DND-41 (cell line): ENCODE results near the gene GALE.

ENCODE experiments used
- ATAC-seq: fragments of 200-7000 bp; cut with Tn5 transposase; 3 replicates; pipeline ENCODE4 v1.9.1; 2021; ENCODE audit warnings: low read depth; ENCODE audit not compliant: insufficient read depth
- DNase-seq: peaks from one replicate; pipeline ENCODE4 v3.0.0-alpha.2; 2020
- H2AFZ ChIP-seq: 2 replicates; pipeline ENCODE4 v1.6.0; 2012; ENCODE audit warnings: low read depth, low read length
- H3K27ac ChIP-seq: 2 replicates; pipeline ENCODE4 v1.5.1; 2012; ENCODE audit warnings: low read length, inconsistent platforms
- H3K27me3 ChIP-seq: fragments of 200-600 bp; sonication (generic); 2 replicates; pipeline ENCODE4 v1.6.0; 2012; ENCODE audit warnings: low read length, mild to moderate bottlenecking, inconsistent platforms; ENCODE audit not compliant: insufficient read depth, poor library complexity
- H3K36me3 ChIP-seq: 2 replicates; pipeline ENCODE4 v1.5.1; 2012; ENCODE audit warnings: low read length, inconsistent platforms; ENCODE audit not compliant: insufficient read depth
- H3K4me1 ChIP-seq: 2 replicates; pipeline ENCODE4 v1.5.1; 2012; ENCODE audit warnings: mild to moderate bottlenecking, low read length; ENCODE audit not compliant: insufficient read depth
- H3K4me2 ChIP-seq: 2 replicates; pipeline ENCODE4 v1.6.0; 2012; ENCODE audit warnings: mild to moderate bottlenecking, moderate library complexity, low read length, inconsistent platforms; ENCODE audit not compliant: insufficient read depth
- H3K4me3 ChIP-seq, 2 experiments: fragments of 200-600 bp in 1 of 2; shearing (Covaris generic) in 1 of 2; 2 replicates each; pipeline ENCODE4 v1.5.1; 2012 to 2016; ENCODE audit warnings: inconsistent platforms in 2 of 2, low read length in 2 of 2, mild to moderate bottlenecking in 2 of 2, low read depth in 1 of 2, moderate library complexity in 1 of 2
- H3K79me2 ChIP-seq: 2 replicates; pipeline ENCODE4 v1.6.0; 2012; ENCODE audit warnings: low read length, inconsistent platforms; ENCODE audit not compliant: insufficient read depth
- H3K9ac ChIP-seq: 2 replicates; pipeline ENCODE4 v1.6.0; 2012; ENCODE audit warnings: low read depth, mild to moderate bottlenecking, inconsistent platforms, low read length, moderate library complexity
- H3K9me3 ChIP-seq: 2 replicates; pipeline ENCODE4 v1.5.1; 2012; ENCODE audit warnings: low read length, moderate library complexity, mild to moderate bottlenecking, inconsistent platforms; ENCODE audit not compliant: insufficient read depth, severe bottlenecking
- H4K20me1 ChIP-seq: 2 replicates; pipeline ENCODE4 v1.6.0; 2012; ENCODE audit warnings: low read length; ENCODE audit not compliant: insufficient read depth
- CTCF ChIP-seq: IDR thresholded peaks from 2 replicates; pipeline ENCODE4 v1.5.1; 2012; ENCODE audit warnings: borderline replicate concordance, low read length, moderate library complexity, mild to moderate bottlenecking; ENCODE audit not compliant: poor library complexity, severe bottlenecking; ENCODE audit errors: extremely low read depth
- EZH2 ChIP-seq: IDR thresholded peaks from 3 replicates; pipeline ENCODE4 v1.6.1; 2012; ENCODE audit warnings: borderline replicate concordance, low read depth, mild to moderate bottlenecking, moderate library complexity, low read length, inconsistent platforms; ENCODE audit not compliant: severe bottlenecking

The GALE gene

GRCh38 chr1:23772854-23773242 lies 27.7 kb downstream of the GALE start:
- no peak for DNase-seq
- Histone ChIP-seq H3K9me3 (no peaks in the 10 kb centered on the region), H3K27me3 (no peaks in the 10 kb centered on the region), H3K4me3 (no peak overlapping the region), H3K4me1 (peaks cover 19% of the 10 kb centered on the region), H4K20me1 (no peaks in the 10 kb centered on the region), H2AFZ (no peak overlapping the region), H3K9ac (no peak overlapping the region), H3K27ac (no peak overlapping the region), H3K79me2 (peaks cover 19% of the 10 kb centered on the region), H3K36me3 (peaks cover 16% of the 10 kb centered on the region), H3K4me2 (no peak overlapping the region)
- ATAC-seq = no peak
- TF ChIP-seq CTCF = no peak
- no peak for TF ChIP-seq EZH2

- peaks cover 15% of the 10 kb centered on the region for H3K4me1 ChIP-seq
- no peaks in the 10 kb centered on the region for H4K20me1 ChIP-seq
- no peak overlapping the region for H3K9ac ChIP-seq
- no peak overlapping the region for H3K27ac ChIP-seq
- H2AFZ ChIP-seq = peak overlapping the region; percentile 66
- H3K79me2 ChIP-seq = peaks cover 13% of the 10 kb centered on the region
- ATAC-seq = peak; percentile 98
- peak overlapping the region; percentile 54; the same call in 1 of the 2 replicates for H3K4me2 ChIP-seq
- H3K9me3 ChIP-seq = no peaks in the 10 kb centered on the region
- no peak overlapping the region for H3K4me3 ChIP-seq
- peaks cover 19% of the 10 kb centered on the region for H3K36me3 ChIP-seq
- TF ChIP-seq EZH2 (no peak), CTCF (peak; percentile 99)
- H3K27me3 ChIP-seq = no peaks in the 10 kb centered on the region
- DNase-seq = peak; percentile 86
Observed at GRCh38 chr1:23772049-23772853, 28.3 kb downstream of the GALE start.

- no peak overlapping the region for H3K4me2 ChIP-seq
- ATAC-seq = no peak
- H3K4me3 ChIP-seq = no peak overlapping the region
Observed at GRCh38 chr1:23768733-23769132, 31.8 kb downstream of the GALE start.

More at GRCh38 chr1:23768733-23769132, 31.8 kb downstream of the GALE start:
- TF ChIP-seq EZH2 (no peak), CTCF (no peak)
- Histone ChIP-seq H2AFZ (no peak overlapping the region), H3K9ac (no peak overlapping the region), H3K27me3 (no peaks in the 10 kb centered on the region), H3K9me3 (no peaks in the 10 kb centered on the region), H3K79me2 (no peaks in the 10 kb centered on the region), H4K20me1 (no peaks in the 10 kb centered on the region; the same call in 1 of the 2 replicates), H3K27ac (no peak overlapping the region), H3K36me3 (peaks cover 30% of the 10 kb centered on the region), H3K4me1 (peaks cover 8% of the 10 kb centered on the region; the same call in 1 of the 2 replicates)
- DNase-seq = no peak
